Sigmoid colon (tissue), 4 donors: Measurements from ENCODE around the gene NUDT2.

Experiments
- EP300 ChIP-seq, 4 donors: sonication (generic); formaldehyde crosslinking; IDR thresholded peaks; one replicate each; pipeline ENCODE4 v1.6.1; 2017; ENCODE audit warnings: antibody characterized with exemption in 4 of 4
- POLR2A ChIP-seq, 2 donors: fragments of 450-650 bp; IDR thresholded peaks; one replicate each; pipeline ENCODE4 v1.6.1; 2016; ENCODE audit warnings: antibody characterized with exemption in 2 of 2, mild to moderate bottlenecking in 2 of 2, moderate library complexity in 2 of 2
- POLR2AphosphoS5 ChIP-seq, 4 donors: sonication (generic); formaldehyde crosslinking; IDR thresholded peaks; one replicate each; pipeline ENCODE4 v1.6.1; 2017; ENCODE audit warnings: antibody characterized with exemption in 4 of 4
- TF ChIP-seq, protein P1 (sequence below), 4 experiments: fragments of 450-650 bp in 3 of 4; fragments of 200-600 bp in 1 of 4; IDR thresholded peaks; one replicate each; pipeline ENCODE4 v1.5.1; 2016 to 2019; ENCODE audit warnings: antibody characterized with exemption in 4 of 4, mild to moderate bottlenecking in 3 of 4, moderate library complexity in 2 of 4

DNA sequence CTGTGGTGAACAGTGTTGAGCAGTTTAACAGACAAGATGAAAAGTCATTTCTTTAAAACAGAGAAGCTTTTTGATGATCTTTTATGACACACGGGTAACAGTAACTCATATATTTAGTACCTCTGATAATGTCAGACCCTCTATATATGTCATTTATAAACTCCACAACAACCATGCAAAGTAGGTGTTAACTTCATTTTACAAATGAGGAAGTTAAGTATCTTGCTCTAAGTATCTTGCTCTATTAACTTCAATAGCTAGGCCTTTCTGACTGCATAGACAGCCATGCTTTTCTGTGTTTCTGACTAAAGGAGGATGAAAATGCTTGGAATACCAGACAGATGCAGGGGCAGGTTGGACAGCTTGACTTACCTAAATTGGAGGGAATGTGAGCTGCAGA lies 1.8 kb downstream of the NUDT2 start:
- TF ChIP-seq, protein P1, sequence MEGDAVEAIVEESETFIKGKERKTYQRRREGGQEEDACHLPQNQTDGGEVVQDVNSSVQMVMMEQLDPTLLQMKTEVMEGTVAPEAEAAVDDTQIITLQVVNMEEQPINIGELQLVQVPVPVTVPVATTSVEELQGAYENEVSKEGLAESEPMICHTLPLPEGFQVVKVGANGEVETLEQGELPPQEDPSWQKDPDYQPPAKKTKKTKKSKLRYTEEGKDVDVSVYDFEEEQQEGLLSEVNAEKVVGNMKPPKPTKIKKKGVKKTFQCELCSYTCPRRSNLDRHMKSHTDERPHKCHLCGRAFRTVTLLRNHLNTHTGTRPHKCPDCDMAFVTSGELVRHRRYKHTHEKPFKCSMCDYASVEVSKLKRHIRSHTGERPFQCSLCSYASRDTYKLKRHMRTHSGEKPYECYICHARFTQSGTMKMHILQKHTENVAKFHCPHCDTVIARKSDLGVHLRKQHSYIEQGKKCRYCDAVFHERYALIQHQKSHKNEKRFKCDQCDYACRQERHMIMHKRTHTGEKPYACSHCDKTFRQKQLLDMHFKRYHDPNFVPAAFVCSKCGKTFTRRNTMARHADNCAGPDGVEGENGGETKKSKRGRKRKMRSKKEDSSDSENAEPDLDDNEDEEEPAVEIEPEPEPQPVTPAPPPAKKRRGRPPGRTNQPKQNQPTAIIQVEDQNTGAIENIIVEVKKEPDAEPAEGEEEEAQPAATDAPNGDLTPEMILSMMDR (IDR thresholded peaks at IDR 0.05): no peak
- TF ChIP-seq EP300 (IDR thresholded peaks at IDR 0.05) (no peak), POLR2A (IDR thresholded peaks at IDR 0.05) (no peak), POLR2AphosphoS5 (IDR thresholded peaks at IDR 0.05) (no peak)
